ENCODE results near the gene ADGRV1. TPM values are rescaled to one million over a fixed set of nuclear protein-coding genes. Genes with fewer than 3 reads are reported as not detected.

The ADGRV1 gene, protein sequence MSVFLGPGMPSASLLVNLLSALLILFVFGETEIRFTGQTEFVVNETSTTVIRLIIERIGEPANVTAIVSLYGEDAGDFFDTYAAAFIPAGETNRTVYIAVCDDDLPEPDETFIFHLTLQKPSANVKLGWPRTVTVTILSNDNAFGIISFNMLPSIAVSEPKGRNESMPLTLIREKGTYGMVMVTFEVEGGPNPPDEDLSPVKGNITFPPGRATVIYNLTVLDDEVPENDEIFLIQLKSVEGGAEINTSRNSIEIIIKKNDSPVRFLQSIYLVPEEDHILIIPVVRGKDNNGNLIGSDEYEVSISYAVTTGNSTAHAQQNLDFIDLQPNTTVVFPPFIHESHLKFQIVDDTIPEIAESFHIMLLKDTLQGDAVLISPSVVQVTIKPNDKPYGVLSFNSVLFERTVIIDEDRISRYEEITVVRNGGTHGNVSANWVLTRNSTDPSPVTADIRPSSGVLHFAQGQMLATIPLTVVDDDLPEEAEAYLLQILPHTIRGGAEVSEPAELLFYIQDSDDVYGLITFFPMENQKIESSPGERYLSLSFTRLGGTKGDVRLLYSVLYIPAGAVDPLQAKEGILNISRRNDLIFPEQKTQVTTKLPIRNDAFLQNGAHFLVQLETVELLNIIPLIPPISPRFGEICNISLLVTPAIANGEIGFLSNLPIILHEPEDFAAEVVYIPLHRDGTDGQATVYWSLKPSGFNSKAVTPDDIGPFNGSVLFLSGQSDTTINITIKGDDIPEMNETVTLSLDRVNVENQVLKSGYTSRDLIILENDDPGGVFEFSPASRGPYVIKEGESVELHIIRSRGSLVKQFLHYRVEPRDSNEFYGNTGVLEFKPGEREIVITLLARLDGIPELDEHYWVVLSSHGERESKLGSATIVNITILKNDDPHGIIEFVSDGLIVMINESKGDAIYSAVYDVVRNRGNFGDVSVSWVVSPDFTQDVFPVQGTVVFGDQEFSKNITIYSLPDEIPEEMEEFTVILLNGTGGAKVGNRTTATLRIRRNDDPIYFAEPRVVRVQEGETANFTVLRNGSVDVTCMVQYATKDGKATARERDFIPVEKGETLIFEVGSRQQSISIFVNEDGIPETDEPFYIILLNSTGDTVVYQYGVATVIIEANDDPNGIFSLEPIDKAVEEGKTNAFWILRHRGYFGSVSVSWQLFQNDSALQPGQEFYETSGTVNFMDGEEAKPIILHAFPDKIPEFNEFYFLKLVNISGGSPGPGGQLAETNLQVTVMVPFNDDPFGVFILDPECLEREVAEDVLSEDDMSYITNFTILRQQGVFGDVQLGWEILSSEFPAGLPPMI (N-terminal part only)
- 1 to 10 TPM in 3 of 4 donors, not detected in 1; 2.6 to 2.9 (median 2.7) TPM for polyA plus RNA-seq
- long read RNA-seq, donor 1, partial matches to known transcripts, result 0 of 1 reads
- long read RNA-seq, donor 1, other reads (novel, unspliced or antisense), result 0 of 1 reads
- long read RNA-seq, donor 2, result 0 reads
- long read RNA-seq, donor 3, result 0 reads
- long read RNA-seq, donor 4, result 0 reads
- long read RNA-seq, donor 5, result 0 reads
- long read RNA-seq, donor 6, result 0 reads
- long read RNA-seq, donor 7, result 0 reads
- long read RNA-seq, donor 8, result 0 reads
- long read RNA-seq, donor 9, result 0 reads
- long read RNA-seq, donor 10, partial matches to known transcripts, result 0 of 1 reads
- long read RNA-seq, donor 10, other reads (novel, unspliced or antisense), result 0 of 1 reads

- Histone ChIP-seq H3K27ac (ENCODE audit: low read depth in 1 of 3, low read length in 2 of 3) (peak within 1 kb of the TSS in 2 of 3 donors; percentile 31 to 33), H3K36me3 (ENCODE audit: control insufficient read depth in 3 of 3, insufficient read depth in 2 of 3, low read depth in 1 of 3, low read length in 3 of 3) (no peaks in the 10 kb centered on the region), H3K4me3 (ENCODE audit: low read depth in 1 of 3, low read length in 3 of 3) (peak within 1 kb of the TSS in 2 of 3 donors; percentile 36 to 58), H3K9me3 (ENCODE audit: control insufficient read depth in 2 of 2, insufficient read depth in 1 of 2, low read depth in 1 of 2, low read length in 1 of 2) (no peaks in the 10 kb centered on the region), H3K4me1 (ENCODE audit: control insufficient read depth in 3 of 3, insufficient read depth in 2 of 3, low read depth in 1 of 3, low read length in 2 of 3) (no peaks in the 10 kb centered on the region), H3K27me3 (ENCODE audit: control insufficient read depth in 3 of 3, insufficient read depth in 3 of 3, low read length in 3 of 3) (peaks cover 4 to 9% (median 7%) of the 10 kb centered on the region in 3 donors)
- 1 to 2% (median 1%) methylated on average over 50 to 60 of the region's 60 CpGs for WGBS, 3 donors
- DNase-seq (peak; percentile 92 to 94), FAIRE-seq (no peak)
These were observed at the start of gene ADGRV1 for GRCh38 chr5:90558344-90559192. Gene ADGRV1 (plus strand): TSS chr5:90558797. CDS start chr5:90558896, 99 bp downstream.

DNA sequence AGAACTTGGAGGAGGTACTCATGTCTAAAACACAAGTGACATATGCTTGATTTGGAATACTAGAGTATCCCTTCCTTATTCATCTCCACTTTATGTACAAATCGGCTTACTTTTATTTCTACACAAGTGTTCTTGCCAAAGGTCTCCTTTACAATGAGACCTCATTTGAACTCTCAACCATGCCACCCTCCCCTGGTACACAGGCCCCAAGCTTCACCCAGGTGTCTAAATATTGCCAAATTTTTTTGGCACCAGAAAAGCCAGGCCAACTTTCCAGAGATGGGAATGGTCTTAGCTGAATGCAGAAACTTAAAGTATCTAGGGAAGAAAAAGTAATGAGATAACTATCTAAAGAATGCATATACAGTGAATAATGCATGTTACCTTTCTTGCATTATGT, 48.2 kb upstream of the ADGRV1 start:
- Histone ChIP-seq H3K9me3 (ENCODE audit: control insufficient read depth in 2 of 2, insufficient read depth in 1 of 2, low read depth in 1 of 2, low read length in 1 of 2) (no peaks in the 10 kb centered on the region), H3K27me3 (ENCODE audit: control insufficient read depth in 3 of 3, insufficient read depth in 3 of 3, low read length in 3 of 3) (no peaks in the 10 kb centered on the region), H3K4me1 (ENCODE audit: control insufficient read depth in 3 of 3, insufficient read depth in 2 of 3, low read depth in 1 of 3, low read length in 2 of 3) (no peaks in the 10 kb centered on the region), H3K27ac (ENCODE audit: low read depth in 1 of 3, low read length in 2 of 3) (no peak overlapping the region), H3K36me3 (ENCODE audit: control insufficient read depth in 3 of 3, insufficient read depth in 2 of 3, low read depth in 1 of 3, low read length in 3 of 3) (peaks cover 0 to 2% (median 2%) of the 10 kb centered on the region in 3 donors), H3K4me3 (ENCODE audit: low read depth in 1 of 3, low read length in 3 of 3) (no peak overlapping the region)
- WGBS, 3 donors, result 75 to 87% (median 83%) methylated on average over 1 of the region's 1 CpG
- FAIRE-seq (no peak), DNase-seq (no peak)

- no peak for DNase-seq
- Histone ChIP-seq H3K9me3 (ENCODE audit: control insufficient read depth in 2 of 2, insufficient read depth in 1 of 2, low read depth in 1 of 2, low read length in 1 of 2) (no peaks in the 10 kb centered on the region), H3K36me3 (ENCODE audit: control insufficient read depth in 3 of 3, insufficient read depth in 2 of 3, low read depth in 1 of 3, low read length in 3 of 3) (peaks cover 2 to 4% (median 3%) of the 10 kb centered on the region in 3 donors), H3K4me3 (ENCODE audit: low read depth in 1 of 3, low read length in 3 of 3) (no peak overlapping the region), H3K27ac (ENCODE audit: low read depth in 1 of 3, low read length in 2 of 3) (no peak overlapping the region), H3K27me3 (ENCODE audit: control insufficient read depth in 3 of 3, insufficient read depth in 3 of 3, low read length in 3 of 3) (no peaks in the 10 kb centered on the region), H3K4me1 (ENCODE audit: control insufficient read depth in 3 of 3, insufficient read depth in 2 of 3, low read depth in 1 of 3, low read length in 2 of 3) (no peaks in the 10 kb centered on the region)
- 66 to 72% (median 69%) methylated on average over 3 of the region's 3 CpGs for WGBS, 3 donors
- FAIRE-seq, result no peak
These were observed 44.1 kb upstream of the ADGRV1 start for GRCh38 chr5:90514520-90514919.

DNA sequence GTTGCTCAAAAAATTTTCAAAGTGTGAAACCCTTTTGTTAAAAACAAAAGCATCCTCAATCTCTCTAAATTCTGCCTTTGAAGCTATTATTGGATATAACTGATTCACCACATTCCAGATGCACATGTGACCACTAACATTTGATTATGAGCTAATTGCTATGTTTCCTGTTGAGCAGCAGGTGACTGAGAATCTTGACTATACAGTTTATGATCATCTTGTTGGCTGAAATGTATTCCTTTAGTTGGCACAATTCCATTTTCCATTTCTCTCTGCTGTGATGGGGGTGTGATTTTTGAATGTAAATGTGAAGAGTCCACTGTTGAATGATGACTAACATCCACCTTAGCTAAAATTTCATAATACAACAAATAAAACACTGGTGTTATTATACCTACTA, 39.9 kb upstream of the ADGRV1 start:
- Histone ChIP-seq H3K36me3 (ENCODE audit: control insufficient read depth in 3 of 3, insufficient read depth in 2 of 3, low read depth in 1 of 3, low read length in 3 of 3) (peaks cover 3 to 6% (median 5%) of the 10 kb centered on the region in 3 donors), H3K4me3 (ENCODE audit: low read depth in 1 of 3, low read length in 3 of 3) (no peak overlapping the region), H3K27me3 (ENCODE audit: control insufficient read depth in 3 of 3, insufficient read depth in 3 of 3, low read length in 3 of 3) (no peaks in the 10 kb centered on the region), H3K27ac (ENCODE audit: low read depth in 1 of 3, low read length in 2 of 3) (no peak overlapping the region), H3K9me3 (ENCODE audit: control insufficient read depth in 2 of 2, insufficient read depth in 1 of 2, low read depth in 1 of 2, low read length in 1 of 2) (no peaks in the 10 kb centered on the region), H3K4me1 (ENCODE audit: control insufficient read depth in 3 of 3, insufficient read depth in 2 of 3, low read depth in 1 of 3, low read length in 2 of 3) (no peaks in the 10 kb centered on the region)
- FAIRE-seq (no peak), DNase-seq (no peak)

DNA sequence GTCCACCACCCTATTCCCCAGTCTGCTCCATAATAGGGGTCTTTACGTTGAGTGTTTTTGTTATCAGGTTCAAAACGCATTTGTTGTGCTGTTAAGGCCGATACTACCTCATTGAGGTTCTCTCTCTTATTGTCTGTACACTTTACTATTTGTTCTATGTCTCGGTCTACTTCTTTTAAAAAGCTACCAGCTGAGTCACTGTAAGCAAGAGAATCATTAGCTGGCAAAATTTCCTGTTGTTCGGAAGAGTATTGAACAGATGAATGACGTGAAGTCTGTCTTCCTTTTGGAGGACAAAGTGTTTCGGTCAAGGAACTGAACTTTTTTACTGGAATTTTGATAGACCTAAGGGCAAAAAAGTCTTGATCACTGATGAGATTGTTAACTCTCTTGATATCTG, 39.5 kb upstream of the ADGRV1 start:
- DNase-seq, result no peak
- WGBS, 3 donors, result 90 to 93% (median 93%) methylated on average over 7 of the region's 7 CpGs
- Histone ChIP-seq H3K36me3 (ENCODE audit: control insufficient read depth in 3 of 3, insufficient read depth in 2 of 3, low read depth in 1 of 3, low read length in 3 of 3) (peaks cover 3 to 6% (median 5%) of the 10 kb centered on the region in 3 donors), H3K9me3 (ENCODE audit: control insufficient read depth in 2 of 2, insufficient read depth in 1 of 2, low read depth in 1 of 2, low read length in 1 of 2) (no peaks in the 10 kb centered on the region), H3K27ac (ENCODE audit: low read depth in 1 of 3, low read length in 2 of 3) (no peak overlapping the region), H3K27me3 (ENCODE audit: control insufficient read depth in 3 of 3, insufficient read depth in 3 of 3, low read length in 3 of 3) (no peaks in the 10 kb centered on the region), H3K4me3 (ENCODE audit: low read depth in 1 of 3, low read length in 3 of 3) (no peak overlapping the region), H3K4me1 (ENCODE audit: control insufficient read depth in 3 of 3, insufficient read depth in 2 of 3, low read depth in 1 of 3, low read length in 2 of 3) (no peaks in the 10 kb centered on the region)
- FAIRE-seq, result no peak

DNA sequence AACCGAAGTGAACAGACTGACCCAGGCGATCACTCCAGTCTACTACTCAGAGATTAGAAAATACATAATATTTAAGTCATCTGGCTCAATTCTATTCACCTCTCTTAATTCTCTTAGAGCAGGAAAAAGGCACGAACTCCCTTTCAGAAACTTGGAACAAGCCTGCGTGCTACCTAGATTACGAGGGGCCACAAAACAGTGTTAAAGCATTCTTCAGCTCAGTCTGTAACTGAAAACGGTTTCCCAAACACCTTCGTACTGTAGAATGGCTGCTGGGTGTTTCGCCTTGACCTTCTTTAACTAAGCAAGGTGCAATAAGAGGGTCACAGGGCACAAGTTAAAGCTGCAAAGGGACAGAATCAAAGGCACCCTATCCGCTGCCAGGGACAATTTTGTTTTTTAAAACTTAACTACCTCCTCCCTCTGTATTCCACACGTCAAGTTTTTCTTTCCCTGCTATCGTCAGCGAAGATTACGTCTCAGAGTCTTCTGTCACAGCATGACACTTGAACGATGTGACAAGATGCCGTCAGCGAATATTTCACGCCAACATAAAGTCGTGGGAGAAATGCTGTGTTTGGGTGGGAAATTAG, 29.9 kb upstream of the ADGRV1 start:
- 1 to 5% (median 3%) methylated on average over 18 of the region's 18 CpGs for WGBS, 3 donors
- Histone ChIP-seq H3K4me3 (ENCODE audit: low read depth in 1 of 3, low read length in 3 of 3) (peak overlapping the region; percentile 61 to 98 (median 68)), H3K27me3 (ENCODE audit: control insufficient read depth in 3 of 3, insufficient read depth in 3 of 3, low read length in 3 of 3) (no peaks in the 10 kb centered on the region), H3K9me3 (ENCODE audit: control insufficient read depth in 2 of 2, insufficient read depth in 1 of 2, low read depth in 1 of 2, low read length in 1 of 2) (no peaks in the 10 kb centered on the region), H3K36me3 (ENCODE audit: control insufficient read depth in 3 of 3, insufficient read depth in 2 of 3, low read depth in 1 of 3, low read length in 3 of 3) (peaks cover 0 to 4% (median 0%) of the 10 kb centered on the region in 3 donors), H3K4me1 (ENCODE audit: control insufficient read depth in 3 of 3, insufficient read depth in 2 of 3, low read depth in 1 of 3, low read length in 2 of 3) (peaks cover 0 to 6% (median 5%) of the 10 kb centered on the region in 3 donors), H3K27ac (ENCODE audit: low read depth in 1 of 3, low read length in 2 of 3) (peak overlapping the region; percentile 76 to 96 (median 95))
- DNase-seq (peak; percentile 49 to 65), FAIRE-seq (no peak)
